Activated B cell treated with CpG ODN at 0.5 μM for 24 hours (primary cell): Measurements from ENCODE around the gene PTP4A1. TPM values are rescaled to one million over a fixed set of nuclear protein-coding genes. Genes with fewer than 3 reads are reported as not detected.
A peak's percentile ranks its signal among the peaks of the same experiment; 100 is the strongest.

Source experiments
- ATAC-seq: fragments of 200-7000 bp; cut with Tn5 transposase; one replicate; pipeline ENCODE4 v1.10.0; 2021; ENCODE audit warnings: low read depth, mild to moderate bottlenecking, moderate library complexity
- CTCF ChIA-PET: fragments of 350-600 bp; sonication (Branson Sonifier 250); formaldehyde crosslinking; loops from one replicate; lab custom pipeline; 2021; ENCODE audit warnings: antibody characterized with exemption; lab: Charles Lee
- POLR2A ChIA-PET: fragments of 350-600 bp; sonication (Branson Sonifier 250); formaldehyde crosslinking; loops from one replicate; lab custom pipeline; 2021; ENCODE audit warnings: antibody characterized with exemption; lab: Charles Lee
- DNase-seq: peaks from one replicate; pipeline ENCODE4 v3.0.0; 2022
- H3K27ac Mint-ChIP-seq: one replicate; pipeline ENCODE4 v1.8.0; 2020; ENCODE audit warnings: mixed read lengths
- H3K27me3 Mint-ChIP-seq: one replicate; pipeline ENCODE4 v1.8.0; 2021; ENCODE audit warnings: mixed read lengths
- H3K36me3 Mint-ChIP-seq: one replicate; pipeline ENCODE4 v1.8.0; 2021; ENCODE audit warnings: low read depth, mixed read lengths
- H3K4me1 Mint-ChIP-seq: one replicate; pipeline ENCODE4 v1.8.0; 2021; ENCODE audit warnings: mixed read lengths
- H3K4me3 Mint-ChIP-seq: one replicate; pipeline ENCODE4 v1.8.0; 2020; ENCODE audit warnings: mild to moderate bottlenecking, mixed read lengths
- H3K9me3 Mint-ChIP-seq: one replicate; pipeline ENCODE4 v1.8.0; 2020; ENCODE audit warnings: mixed read lengths
- intact Hi-C: fragments of 100-400 bp; cut with micrococcal nuclease; formaldehyde crosslinking; loops from one replicate; pipeline ENCODE4 v1.15.1; 2024
- total RNA-seq: library from RNA; stranded (reverse); gene quantifications from 2 replicates; pipeline ENCODE4 v1.2.3, GENCODE V29; 2022
- TF ChIP-seq, protein P1 (sequence below): fragments of 200-600 bp; IDR thresholded peaks from one replicate; pipeline ENCODE4 v1.8.0; 2022; ENCODE audit warnings: antibody characterized with exemption, mild to moderate bottlenecking

Gene PTP4A1
- total RNA-seq, 1 donor from 2014 or later, result 35.2 TPM

DNA sequence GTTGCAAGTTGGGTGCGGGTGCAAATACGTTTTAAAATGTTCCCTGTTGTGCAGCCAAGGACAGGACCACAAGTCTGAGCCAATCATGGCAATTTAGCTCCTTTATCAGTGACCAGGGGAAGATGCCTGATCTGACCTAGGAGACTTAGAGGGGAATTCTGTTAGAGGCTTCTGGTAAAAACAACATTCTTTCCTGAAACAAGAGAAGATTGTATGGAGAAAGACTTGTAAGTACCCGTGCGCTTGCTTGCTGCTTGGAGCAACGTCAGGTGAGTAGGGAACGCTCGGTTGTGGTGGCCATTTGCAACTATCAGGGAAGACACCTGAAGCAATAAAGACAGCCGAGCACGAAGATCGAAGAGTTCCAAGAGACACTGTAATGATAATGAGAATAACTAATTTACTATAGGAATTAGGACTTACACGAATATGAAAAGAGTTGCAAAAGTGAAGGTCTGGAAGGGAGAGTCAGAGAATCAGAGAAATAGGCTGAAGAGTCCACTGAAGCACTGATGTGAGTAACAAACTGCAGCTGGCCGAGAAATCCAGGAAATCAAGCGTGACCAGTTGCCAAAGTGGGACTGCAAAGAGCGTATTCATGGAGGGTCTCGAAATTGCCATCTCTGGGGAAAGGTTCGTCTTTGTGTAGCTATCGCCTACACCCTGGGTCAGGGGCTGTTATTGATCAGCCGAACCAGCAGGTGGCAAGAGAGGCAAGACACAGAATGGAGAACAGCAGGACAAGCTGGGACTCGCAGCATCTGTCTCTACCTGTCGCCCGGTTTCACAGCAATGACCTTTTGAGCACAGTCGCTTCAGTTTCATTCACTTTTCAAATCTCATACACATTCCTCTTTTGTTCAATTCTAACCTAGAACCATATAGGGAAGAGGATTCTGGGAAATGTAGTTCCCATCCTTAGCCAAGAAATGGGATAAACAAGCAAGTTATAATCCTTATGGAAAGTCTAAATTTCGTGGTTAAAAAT is 26.1 kb downstream of the PTP4A1 start:
- Mint-ChIP-seq H3K27ac (peak overlapping the region; percentile 35), H3K36me3 (no peaks in the 10 kb centered on the region), H3K9me3 (no peaks in the 10 kb centered on the region), H3K4me1 (peaks cover 13% of the 10 kb centered on the region), H3K4me3 (peak overlapping the region; percentile 84), H3K27me3 (no peaks in the 10 kb centered on the region)
- TF ChIP-seq, protein P1, sequence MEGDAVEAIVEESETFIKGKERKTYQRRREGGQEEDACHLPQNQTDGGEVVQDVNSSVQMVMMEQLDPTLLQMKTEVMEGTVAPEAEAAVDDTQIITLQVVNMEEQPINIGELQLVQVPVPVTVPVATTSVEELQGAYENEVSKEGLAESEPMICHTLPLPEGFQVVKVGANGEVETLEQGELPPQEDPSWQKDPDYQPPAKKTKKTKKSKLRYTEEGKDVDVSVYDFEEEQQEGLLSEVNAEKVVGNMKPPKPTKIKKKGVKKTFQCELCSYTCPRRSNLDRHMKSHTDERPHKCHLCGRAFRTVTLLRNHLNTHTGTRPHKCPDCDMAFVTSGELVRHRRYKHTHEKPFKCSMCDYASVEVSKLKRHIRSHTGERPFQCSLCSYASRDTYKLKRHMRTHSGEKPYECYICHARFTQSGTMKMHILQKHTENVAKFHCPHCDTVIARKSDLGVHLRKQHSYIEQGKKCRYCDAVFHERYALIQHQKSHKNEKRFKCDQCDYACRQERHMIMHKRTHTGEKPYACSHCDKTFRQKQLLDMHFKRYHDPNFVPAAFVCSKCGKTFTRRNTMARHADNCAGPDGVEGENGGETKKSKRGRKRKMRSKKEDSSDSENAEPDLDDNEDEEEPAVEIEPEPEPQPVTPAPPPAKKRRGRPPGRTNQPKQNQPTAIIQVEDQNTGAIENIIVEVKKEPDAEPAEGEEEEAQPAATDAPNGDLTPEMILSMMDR, result peak; percentile 58
- intact Hi-C loops, result loop anchor here (1.0 to 5.0 kb wide), 7 partner anchors 26 to 291 kb away; partner anchors contain the start of genes LOC128125822, PHF3 and PTP4A1
- CTCF ChIA-PET, result interaction anchor here (0.6 to 6.1 kb wide), 25 partner anchors 10 to 246 kb away, joined by 3 to 169 read pairs (median 5); partner anchors contain the start of gene PHF3
- peak; percentile 53 for DNase-seq
- POLR2A ChIA-PET, result interaction anchor here (0.6 to 2.1 kb wide), 6 partner anchors 16 to 246 kb away, joined by 3 to 15 read pairs (median 5); partner anchors contain the start of gene PHF3
- peak; percentile 100 for ATAC-seq

DNA sequence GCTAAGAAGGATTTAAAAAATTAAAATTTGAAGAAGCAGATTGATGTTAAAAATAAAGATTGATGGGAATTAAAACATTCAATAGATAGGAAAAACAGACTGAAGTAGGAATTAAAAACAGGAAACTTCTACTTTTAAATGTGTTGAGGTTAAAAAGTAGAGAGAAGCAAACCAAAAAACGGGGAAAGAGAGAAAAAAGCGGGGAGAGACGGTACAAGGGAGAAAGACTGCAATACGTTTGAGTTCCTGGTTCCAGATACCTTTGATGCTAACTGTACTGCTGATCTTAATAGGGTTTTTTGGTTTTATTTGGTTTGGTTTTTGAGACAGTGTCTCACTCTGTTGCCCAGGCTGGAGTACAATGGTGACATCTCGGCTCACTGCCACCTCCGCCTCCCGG is 27.0 kb downstream of the PTP4A1 start:
- POLR2A ChIA-PET, result interaction anchor here (1.1 to 2.1 kb wide), 4 partner anchors 26 to 246 kb away, joined by 3 to 15 read pairs (median 4); partner anchors contain the start of gene PHF3

DNA sequence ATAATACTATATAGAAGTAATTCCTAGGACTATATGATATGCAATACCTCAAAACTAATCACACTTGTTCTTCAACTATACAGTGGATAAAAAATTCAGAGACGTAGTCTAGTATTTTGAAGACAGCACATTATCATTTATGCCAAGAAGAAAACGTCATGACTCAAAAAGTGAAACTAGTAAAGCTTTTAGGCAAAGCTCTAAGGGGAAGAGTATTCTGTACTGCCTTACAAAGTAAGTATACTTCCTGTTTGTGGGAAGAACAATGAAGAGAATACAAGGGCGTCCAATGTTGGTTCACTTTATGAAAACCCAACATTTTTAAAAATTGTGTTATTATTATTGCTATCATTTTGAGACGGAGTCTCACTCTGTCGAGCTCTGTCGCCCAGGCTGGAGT is 27.9 kb downstream of the PTP4A1 start:
- H3K4me1 Mint-ChIP-seq, result peaks cover 13% of the 10 kb centered on the region

More for the DNA sequence above, 27.0 kb downstream of the PTP4A1 start:
- intact Hi-C loops, result loop anchor here (5.0 kb wide), 1 partner anchor 68 kb away; no protein-coding TSS in a partner anchor
- H3K27me3 Mint-ChIP-seq, result no peaks in the 10 kb centered on the region
- no peaks in the 10 kb centered on the region for H3K36me3 Mint-ChIP-seq
- H3K27ac Mint-ChIP-seq, result no peak overlapping the region
- DNase-seq (no peak), ATAC-seq (no peak)
- H3K4me1 Mint-ChIP-seq, result peaks cover 13% of the 10 kb centered on the region
- peak overlapping the region; percentile 84 for H3K4me3 Mint-ChIP-seq
- H3K9me3 Mint-ChIP-seq, result no peaks in the 10 kb centered on the region
- TF ChIP-seq, protein P1, result no peak
- CTCF ChIA-PET, result interaction anchor here (1.0 to 6.1 kb wide), 19 partner anchors 9 to 247 kb away, joined by 3 to 169 read pairs (median 6); partner anchors contain the start of gene PHF3

DNA sequence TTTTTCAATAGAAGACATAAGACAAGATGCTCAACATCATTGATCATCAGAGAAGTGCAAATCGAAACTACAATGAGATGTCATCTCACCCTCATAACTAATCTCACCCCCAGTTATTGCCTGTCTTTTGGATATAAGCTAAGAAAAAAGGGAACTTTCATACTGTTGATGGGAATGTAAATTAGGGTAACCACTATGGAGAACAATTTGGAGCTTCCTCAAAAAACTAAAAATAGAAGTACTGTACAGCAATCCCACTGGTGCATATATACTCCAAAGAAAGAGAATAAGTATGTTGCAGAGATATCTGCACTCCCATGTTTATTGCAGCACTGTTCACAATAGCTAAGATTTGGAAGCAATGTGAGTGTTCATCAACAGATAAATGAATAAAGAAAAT is 37.0 kb downstream of the PTP4A1 start:
- H3K36me3 Mint-ChIP-seq, result no peaks in the 10 kb centered on the region
- H3K4me1 Mint-ChIP-seq, result no peaks in the 10 kb centered on the region
- CTCF ChIA-PET, result interaction anchor here (1.2 to 3.9 kb wide), 2 partner anchors 11 to 155 kb away, joined by 3 to 16 read pairs; no protein-coding TSS in a partner anchor
- H3K9me3 Mint-ChIP-seq, result peaks cover 4% of the 10 kb centered on the region
- ATAC-seq (no peak), DNase-seq (no peak)
- intact Hi-C loops, result no loop called here
- TF ChIP-seq, protein P1, result no peak
- H3K27ac Mint-ChIP-seq, result no peak overlapping the region
- no peak overlapping the region for H3K4me3 Mint-ChIP-seq
- no peaks in the 10 kb centered on the region for H3K27me3 Mint-ChIP-seq
- POLR2A ChIA-PET, result no interaction called here

More for the DNA sequence above, 27.9 kb downstream of the PTP4A1 start:
- no peak overlapping the region for H3K4me3 Mint-ChIP-seq
- H3K27ac Mint-ChIP-seq, result no peak overlapping the region
- no peak for DNase-seq
- no peaks in the 10 kb centered on the region for H3K27me3 Mint-ChIP-seq
- H3K36me3 Mint-ChIP-seq, result no peaks in the 10 kb centered on the region
- CTCF ChIA-PET, result interaction anchor here (0.7 to 6.1 kb wide), 3 partner anchors 35 to 162 kb away, joined by 3 to 169 read pairs (median 12); partner anchors contain the start of gene PHF3
- intact Hi-C loops, result no loop called here
- ATAC-seq, result no peak
- TF ChIP-seq, protein P1, result no peak
- POLR2A ChIA-PET, result no interaction called here
- H3K9me3 Mint-ChIP-seq, result no peaks in the 10 kb centered on the region
